Umbilical cord (tissue), 2 donors: ENCODE data around the gene RAB4B. TPM values are rescaled to one million over a fixed set of nuclear protein-coding genes. Genes with fewer than 3 reads are reported as not detected.
"Not testable (repeated sequence)": the region's sequence is repeated elsewhere in the genome, so short reads cannot be mapped to it uniquely, and the experiment has no call there.

Experiments used
- DNase-seq: peaks from one replicate; pipeline ENCODE4 v3.0.0-alpha.2; 2015; ENCODE audit warnings: low spot score
- total RNA-seq: library from RNA; depleted of rRNA; stranded (reverse); fragments of >200 nt; gene quantifications from one replicate; pipeline ENCODE4 v1.2.3, GENCODE V29; 2014; ENCODE audit warnings: low replicate concordance; ENCODE audit not compliant: insufficient read depth

The RAB4B gene
- total RNA-seq, 1 donor from 2014 or later, result 3.1 TPM

DNA sequence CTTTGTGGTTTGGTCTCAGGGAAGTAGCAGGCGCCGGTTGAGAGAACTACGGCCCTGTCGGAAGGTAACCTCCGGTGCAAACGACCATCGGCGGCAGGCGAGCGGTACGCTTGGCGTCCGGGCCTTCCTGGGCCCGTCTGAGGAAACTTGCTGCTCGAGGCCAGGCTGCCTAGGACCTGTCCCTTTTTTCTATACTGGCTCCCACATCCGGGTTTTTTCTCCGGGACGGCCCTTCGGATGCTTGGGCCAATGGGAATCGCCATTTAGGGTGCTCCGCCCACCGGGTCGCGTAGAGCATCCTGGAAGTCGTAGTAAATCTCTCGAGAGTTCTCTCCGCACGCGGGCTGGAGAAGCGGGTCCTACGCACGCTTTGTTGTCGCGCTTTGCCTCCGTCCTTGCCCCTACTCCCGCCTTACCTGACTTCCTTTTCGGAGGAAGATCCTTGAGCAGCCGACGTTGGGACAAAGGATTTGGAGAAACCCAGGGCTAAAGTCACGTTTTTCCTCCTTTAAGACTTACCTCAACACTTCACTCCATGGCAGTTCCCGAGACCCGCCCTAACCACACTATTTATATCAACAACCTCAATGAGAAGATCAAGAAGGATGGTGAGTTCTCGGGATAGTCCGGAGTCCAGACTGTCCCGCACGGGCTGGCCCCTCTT is 27.0 kb upstream of the RAB4B start, which contains the start of gene SNRPA:
TSS of gene SNRPA (plus strand) at position 330 of the 664 bp plus-strand sequence. CDS start at position 536, 206 bp downstream.
- peak; percentile 99 for DNase-seq

DNA sequence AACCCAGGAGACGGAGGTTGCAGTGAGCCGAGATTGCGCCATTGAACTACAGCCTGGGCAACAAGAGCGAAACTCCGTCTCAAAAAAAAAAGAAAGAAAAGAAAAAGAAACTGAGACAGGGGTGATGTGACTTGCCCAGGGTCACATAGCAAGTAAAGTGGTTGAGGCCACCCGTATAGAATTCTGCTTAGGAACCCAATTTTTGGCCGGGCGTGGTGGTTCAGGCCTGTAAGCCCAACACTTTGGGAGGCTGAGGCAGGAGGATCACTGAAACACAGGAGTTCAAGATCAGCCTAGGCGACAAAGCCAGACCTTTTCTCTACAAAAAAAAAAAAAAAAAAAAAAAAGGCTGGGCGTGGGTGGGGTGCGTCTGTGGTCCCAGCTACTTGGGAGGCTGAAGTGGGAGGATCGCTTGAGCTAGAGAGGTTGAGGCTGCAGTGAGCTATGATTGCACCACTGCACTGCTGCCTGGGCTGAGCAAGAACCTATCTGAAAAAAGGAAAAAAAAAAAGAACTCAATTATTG is 25.7 kb upstream of the RAB4B start:
- no peak for DNase-seq

DNA sequence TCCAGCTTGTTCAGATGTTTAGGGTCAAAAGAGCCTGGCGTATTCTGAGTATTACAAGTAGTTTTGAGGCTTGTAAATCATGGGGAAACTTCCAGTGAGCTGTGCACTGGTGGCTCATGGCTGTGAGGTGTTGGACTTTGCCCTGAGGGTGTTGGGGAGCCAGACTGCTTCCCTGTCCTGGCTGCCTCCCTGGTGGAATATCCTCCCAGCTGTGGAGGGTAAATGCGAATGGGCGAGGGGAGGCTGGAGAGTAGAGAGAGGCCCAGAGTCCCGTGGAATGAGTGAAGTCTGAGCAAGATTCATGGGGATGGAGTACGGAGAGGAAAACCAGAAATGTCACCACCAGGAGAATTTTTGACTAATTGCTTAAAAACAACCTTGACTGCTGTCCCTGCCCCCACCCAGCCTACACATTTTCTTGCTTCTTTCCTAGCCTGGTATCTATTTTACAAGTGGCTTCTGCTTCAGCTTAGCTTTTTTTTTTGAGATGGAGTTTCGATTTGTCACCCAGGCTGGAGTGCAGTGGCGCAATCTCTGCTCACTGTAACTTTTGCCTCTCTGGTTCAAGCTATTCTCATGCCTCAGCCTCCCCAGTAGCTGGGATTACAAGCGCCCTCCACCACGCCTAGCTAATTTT is 23.3 kb upstream of the RAB4B start:
- DNase-seq, result no peak

DNA sequence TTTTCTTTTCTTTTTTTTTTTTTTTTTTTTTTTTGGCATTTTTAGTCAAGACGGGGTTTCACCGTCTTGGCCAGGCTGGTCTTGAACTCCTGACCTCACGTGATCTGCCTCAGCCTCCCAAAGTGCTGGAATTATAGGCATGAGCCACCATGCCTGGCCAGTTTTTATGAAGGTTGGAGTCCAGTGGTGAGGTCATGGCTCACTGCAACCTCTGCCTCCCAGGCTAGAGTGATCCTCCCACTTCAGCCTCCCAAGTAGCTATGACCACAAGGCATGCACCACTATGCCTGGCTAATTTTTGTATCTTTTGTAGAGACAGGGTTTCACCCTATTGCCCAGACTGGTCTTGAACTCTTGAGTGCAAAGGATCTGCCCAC is 22.8 kb upstream of the RAB4B start:
- no peak for DNase-seq

DNA sequence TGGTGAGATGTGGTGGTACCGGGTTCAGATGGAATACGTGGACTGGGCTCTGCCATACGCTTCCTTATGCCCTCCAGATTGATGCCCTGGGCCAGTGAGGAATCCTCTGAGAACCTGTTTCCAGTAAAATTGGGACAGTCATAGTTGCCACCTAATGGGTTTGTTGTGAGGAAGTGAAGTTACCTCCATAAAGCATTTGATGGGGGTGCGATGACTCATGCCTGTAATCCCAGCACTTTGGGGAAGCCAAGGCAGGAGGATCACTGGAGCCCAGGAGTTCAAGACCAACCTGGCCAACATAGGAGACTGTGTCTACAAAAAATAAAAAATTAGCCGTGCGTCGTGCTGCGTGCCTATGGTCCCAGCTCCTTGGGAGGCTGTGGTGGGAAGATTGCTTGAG is 22.3 kb upstream of the RAB4B start:
- DNase-seq, result no peak

DNA sequence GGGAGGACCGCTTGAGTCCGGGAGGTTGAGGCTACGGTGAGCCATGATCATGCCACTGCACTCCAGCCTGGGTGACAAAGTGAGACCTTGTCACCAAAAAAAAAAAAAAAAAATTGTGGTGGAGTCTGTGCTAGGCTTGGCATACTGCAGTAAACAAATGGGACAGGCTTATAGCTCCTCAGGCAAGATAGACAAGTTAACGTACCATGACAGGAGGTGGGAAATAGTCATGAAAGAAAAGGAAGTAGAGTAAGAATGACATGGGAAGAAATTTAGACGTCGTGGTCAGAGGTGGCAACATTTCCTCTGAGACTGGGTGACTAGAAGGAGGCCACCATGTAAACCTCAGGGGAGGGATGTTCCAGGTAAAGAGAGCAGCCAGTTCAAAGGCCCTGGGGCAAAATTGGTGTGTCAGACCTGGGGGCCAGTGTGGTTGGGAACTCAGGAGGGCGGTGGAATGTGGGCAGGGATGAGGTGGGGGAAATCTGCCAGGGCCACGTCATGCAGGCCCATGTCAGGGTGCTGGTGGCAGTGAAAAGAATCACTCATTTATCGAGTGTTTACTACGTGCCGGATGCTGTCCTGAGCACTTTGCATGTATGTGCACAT is 21.4 kb upstream of the RAB4B start:
- no peak for DNase-seq

DNA sequence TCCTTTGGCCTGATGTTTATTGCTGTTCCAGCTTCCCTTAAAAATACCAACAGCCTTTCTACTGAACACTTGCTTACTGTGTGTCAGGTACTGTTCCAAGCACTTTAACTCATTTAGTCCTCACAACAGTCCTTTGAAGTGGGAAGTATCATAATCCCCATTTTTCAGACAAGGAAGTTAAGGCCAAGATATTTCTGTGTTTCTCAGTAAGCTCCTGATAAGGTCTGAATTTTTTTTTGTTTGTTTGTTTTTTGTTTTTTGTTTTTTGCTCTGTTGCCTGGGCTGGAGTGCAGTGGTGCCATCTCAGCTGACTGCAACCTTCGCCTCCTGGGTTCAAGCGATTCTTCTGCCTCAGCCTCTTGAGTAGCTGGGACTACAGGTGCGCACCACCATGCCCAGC is 19.6 kb upstream of the RAB4B start:
- DNase-seq, result no peak

DNA sequence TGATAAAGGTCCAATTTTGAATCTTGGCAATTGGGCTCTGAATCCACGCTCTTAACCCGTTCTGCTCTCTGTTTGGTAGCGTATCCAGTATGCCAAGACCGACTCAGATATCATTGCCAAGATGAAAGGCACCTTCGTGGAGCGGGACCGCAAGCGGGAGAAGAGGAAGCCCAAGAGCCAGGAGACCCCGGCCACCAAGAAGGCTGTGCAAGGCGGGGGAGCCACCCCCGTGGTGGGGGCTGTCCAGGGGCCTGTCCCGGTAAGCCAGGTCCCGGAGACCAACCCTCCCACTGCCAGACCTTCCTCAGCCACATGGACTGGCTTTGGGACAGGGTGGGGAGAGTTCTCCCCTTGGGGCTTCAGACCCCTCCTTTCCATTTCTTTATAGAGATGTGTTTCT is 18.7 kb upstream of the RAB4B start:
- DNase-seq, result no peak

DNA sequence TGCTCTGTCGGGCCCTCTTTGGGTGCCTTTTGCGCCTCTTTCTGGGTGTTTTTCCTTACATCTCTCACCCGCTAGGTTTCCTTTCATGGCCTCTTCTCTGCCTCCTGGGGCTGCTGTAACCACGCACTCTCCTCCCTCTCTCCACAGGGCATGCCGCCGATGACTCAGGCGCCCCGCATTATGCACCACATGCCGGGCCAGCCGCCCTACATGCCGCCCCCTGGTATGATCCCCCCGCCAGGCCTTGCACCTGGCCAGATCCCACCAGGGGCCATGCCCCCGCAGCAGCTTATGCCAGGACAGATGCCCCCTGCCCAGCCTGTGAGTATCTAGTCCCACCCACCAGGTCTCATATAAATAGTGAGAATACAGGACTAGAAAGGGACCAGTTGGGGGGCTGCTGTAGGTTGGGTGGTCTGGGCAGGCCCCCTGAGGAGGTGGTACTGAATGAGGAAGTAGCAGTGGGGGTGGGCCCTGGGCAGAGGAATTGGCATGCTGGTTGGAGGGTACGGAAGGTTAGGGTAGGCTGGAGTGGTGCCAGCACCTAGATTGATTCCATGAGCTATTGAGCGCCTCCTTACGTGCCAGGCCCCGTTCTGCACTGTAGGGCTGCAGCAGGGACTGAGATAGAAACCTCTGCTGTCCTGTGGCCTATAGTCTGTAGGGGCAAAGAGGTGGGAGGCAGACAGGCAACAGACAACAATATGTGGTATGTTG is 15.1 kb upstream of the RAB4B start:
- DNase-seq, result no peak

DNA sequence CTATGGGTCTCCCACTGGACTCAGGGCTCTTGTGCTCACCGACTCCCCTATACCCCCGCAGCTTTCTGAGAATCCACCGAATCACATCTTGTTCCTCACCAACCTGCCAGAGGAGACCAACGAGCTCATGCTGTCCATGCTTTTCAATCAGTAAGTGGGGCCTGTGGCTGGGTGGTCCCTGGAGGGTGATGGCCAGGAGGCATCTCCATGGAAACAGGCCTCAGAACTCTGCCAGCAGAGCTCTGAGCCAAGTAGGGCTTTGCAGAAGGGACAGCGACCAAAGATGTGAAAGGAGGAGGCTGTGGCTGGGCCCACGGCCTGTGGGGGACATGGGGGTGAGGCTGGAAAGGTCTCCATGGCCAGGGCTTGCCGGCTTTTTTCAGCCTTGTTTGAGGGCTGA is 14.5 kb upstream of the RAB4B start:
- no peak for DNase-seq

DNA sequence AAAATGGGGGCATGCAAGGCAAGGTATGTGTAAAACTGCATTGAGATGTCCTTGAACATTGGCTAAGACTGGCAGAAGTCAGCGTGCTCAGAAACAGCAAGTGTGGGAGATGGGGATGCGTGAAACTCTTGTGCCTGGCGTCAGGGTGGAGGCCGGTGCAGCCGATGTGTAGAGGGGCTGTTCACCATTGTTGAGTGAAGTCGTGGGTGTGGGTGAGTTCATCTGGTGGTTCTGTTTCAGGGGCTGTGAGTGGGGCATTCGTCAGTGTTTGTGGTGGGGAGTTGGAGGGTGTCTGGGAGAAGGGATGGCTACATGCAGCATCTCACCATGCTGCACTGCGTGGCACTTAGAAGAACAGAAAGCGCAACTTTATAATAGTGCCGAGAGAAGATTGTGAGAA is 14.1 kb upstream of the RAB4B start:
- no peak for DNase-seq

DNA sequence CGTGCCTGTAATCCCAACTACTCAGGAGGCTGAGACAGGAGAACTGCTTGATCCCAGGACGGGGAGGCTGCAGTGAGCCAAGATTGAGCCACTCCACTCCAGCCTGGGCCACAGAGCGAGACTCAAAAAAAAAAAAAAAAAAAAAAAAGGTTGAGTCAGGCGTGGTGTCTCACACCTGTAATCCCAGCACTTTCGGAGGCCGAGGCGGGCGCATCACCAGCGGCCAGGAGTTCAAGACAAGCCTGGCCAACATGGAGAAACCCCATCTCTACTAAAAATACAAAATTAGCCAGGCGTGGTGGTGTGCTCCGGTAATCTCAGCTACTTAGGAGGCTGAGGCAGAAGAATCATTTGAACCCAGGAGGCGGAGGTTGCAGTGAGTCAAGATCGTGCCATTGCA is 11.7 kb upstream of the RAB4B start:
- DNase-seq, result not testable (repeated sequence)

DNA sequence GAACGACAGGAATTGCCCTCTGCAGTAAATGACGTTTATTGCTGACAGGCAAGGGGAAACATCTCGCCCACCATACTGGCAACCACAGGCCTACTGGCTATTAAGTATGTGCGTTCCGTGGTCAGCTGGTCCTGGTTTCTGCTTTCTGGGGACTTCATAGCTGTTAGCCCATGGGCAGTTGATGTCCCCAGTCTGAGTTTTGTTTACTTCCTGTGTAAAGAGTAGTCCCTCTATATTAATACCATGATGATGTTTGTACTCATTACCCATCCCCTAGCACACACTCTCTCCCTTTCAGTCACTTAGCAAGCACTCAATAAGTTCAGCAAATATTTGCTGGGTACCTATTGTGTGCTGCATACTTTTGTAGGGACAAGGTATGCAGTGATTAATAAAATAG is 9.2 kb upstream of the RAB4B start:
- DNase-seq, result no peak

DNA sequence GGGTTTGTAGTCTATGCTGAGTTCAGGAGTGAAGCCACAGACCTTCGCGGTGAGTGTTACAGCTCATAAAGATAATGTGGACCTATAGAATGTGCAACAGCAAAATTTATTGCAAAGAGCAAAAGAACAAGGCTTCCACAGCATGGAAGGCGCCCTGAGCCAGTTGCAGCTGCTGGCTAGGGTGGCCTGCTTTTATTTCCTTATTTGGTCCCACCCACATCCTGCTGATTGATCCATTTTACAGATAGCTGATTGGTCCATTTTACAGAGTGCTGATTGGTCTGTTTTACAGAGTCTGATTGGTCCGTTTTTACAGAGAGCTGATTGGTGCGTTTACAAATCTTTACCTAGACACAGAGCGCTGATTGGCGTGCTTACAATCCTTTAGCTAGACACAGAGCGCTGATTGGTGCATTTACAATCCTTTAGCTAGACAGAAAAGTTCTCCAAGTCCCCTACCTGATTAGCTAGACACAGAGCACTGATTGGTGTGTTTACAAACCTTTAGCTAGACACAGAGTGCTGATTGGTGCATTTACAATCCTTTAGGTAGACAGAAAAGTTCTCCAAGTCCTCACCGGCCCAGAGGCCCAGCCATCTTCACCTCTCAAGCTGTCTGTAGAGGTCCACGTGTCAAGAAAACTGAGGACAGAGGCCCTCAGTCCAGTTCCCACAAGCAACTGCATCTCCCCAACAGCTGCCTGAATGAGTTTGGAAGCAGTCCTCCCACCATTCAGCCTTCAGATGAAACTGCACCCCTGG is 6.8 kb upstream of the RAB4B start:
- DNase-seq, result not testable (repeated sequence)

DNA sequence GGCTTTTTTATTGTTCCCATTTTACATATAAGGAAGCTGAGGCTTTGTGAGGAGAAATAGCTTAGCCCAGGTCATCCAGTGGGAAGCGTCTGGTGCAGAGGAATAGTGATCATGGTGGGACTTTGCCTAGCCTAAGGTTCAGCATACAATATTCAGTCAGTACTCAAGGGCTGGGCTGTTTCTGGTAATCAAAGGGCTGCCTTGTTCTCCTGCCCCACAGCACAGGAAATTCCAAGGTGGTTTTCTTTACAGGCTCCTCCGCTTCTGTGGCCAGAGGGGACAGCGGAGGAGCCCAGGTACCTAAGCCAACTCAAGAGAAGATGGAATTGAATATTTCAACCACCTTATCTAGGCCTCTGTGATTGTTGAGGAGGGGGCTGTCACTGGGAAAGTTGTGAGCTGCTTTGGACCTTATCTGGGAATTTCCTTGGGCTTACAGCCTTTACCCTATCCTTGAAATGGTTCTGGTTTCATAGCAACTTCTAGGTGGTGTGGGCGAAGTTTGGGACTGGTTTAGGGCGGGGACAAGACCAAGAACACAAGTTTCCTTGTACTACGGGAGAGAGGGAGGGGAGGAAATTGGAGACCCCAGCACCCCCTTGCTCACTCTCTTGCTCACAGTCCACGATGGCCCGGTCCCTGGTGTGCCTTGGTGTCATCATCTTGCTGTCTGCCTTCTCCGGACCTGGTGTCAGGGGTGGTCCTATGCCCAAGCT is 3.0 kb upstream of the RAB4B start, which contains the start of gene MIA:
TSS of gene MIA (plus strand) at position 606 of the 716 bp plus-strand sequence. CDS start at position 628, 22 bp downstream.
- DNase-seq, result no peak

DNA sequence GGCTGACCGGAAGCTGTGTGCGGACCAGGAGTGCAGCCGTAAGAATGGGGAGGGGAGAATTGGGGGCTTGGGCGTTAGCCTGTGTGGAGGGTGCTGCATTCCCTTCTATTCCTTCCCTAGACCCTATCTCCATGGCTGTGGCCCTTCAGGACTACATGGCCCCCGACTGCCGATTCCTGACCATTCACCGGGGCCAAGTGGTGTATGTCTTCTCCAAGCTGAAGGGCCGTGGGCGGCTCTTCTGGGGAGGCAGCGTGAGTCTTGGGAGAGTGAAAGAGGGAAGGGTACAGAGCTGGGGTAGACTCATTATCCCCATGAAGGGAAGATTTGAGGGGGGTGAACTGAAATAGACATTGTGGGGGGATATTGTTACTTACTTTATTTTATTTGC is 2.4 kb upstream of the RAB4B start:
- DNase-seq, result no peak

DNA sequence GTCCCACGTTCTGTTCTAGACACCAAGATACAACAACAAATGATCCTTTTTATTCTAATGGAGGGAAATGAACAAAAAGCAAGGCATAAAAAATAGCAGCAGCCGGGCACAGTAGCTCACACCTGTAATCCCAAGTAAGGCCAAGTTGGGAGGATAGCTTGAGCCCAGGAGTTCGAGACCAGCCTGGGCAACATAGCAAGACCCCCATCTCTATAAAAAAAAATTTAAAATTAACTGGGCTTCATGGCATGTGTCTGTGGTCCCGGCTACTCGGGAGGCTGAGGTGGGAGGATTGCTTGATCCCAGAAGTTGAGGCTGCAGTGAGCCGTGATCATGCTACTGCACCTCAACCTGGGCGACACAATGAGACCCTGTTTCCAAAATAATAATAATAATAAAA is 1.7 kb upstream of the RAB4B start:
- DNase-seq, result no peak

DNA sequence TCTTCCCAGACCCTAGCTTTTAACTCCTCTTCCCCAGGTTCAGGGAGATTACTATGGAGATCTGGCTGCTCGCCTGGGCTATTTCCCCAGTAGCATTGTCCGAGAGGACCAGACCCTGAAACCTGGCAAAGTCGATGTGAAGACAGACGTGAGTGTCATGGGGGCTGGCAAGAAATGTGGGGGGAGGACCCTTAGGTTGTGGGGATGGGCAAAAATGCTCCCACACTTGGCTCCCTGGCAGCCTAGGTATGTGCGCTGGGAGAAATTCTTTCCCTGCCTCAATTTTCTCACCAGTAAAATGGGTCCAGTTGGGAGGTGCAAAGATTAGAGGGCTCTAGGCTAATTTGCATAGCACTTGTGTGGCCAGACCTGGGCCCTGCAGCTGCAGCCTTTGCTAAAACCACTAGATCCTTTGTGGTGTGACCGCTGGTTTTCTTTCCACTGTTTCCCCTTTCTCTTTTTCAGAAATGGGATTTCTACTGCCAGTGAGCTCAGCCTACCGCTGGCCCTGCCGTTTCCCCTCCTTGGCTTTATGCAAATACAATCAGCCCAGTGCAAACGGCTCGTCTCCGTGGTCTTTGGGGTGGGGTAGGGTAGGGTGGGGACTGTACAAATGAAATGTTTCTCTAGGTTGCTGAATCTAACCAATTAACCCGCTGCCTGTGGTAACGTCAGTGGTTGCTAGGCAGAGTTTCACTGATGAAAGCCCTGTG is 959 bp upstream of the RAB4B start:
- peak; percentile 98 for DNase-seq

DNA sequence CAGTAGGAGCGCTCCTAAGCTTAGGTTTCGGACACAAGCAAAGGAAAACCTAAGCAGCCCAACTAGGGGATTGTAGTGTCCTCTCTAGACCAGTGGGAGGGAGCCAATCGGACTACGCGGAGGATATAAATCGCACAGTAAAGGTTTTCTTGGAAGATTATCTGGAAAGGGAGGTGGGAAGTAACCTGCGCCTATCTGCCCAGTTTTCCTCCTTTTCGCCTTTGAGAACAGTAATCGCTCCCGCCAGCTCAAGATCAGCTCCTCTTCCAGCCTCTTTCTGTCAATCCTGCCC is 456 bp upstream of the RAB4B start:
- no peak for DNase-seq

DNA sequence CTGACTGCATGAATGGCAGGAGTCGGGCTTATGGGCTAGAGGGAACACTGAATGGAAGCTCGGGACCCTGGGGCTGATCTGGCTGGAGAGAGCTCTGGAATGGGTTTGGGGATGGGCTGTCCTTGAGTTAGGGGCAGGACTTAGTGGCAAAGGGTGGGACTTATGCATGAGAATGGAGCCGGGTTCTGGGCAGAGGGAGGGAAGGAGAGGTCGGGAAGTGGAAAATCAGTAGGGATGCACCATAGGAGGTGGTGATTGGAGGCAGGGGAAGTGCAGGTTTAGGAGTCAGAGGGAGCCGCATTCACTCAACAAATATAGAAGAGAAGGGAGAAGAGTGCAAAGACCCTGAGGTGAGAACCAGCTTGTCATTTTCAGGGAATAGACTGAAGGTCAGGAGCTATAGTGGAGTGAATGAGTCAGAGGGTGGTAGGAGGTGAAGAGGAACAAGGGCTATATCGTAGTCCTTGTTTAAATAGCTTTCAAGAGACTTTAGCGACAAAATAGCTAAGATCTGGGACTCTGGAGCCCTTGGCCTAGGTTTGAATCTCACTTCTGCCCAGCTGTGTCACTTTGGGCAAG is 748 bp downstream of the RAB4B start:
- DNase-seq, result peak; percentile 32
